ENCODE data around the gene RNF148. TPM values are rescaled to one million over a fixed set of nuclear protein-coding genes. Genes with fewer than 3 reads are reported as not detected.

The RNF148 gene
- total RNA-seq, 1 donor from 2014 or later, result 0.50 TPM

GRCh38 chr7:122675011-122675410, 27.7 kb downstream of the RNF148 start:
- Mint-ChIP-seq H3K36me3 (ENCODE audit: low read depth, unreplicated experiment) (peaks cover 5% of the 10 kb centered on the region), H3K4me1 (ENCODE audit: low read depth, unreplicated experiment) (peaks cover 14% of the 10 kb centered on the region), H3K9me3 (ENCODE audit: unreplicated experiment) (peaks cover 7% of the 10 kb centered on the region), H3K4me3 (ENCODE audit: unreplicated experiment) (no peak overlapping the region), H3K27ac (ENCODE audit: unreplicated experiment) (no peak overlapping the region), H3K27me3 (ENCODE audit: low read depth, unreplicated experiment) (no peaks in the 10 kb centered on the region)
- H3K27ac ChIP-seq (ENCODE audit: low read depth, low read length), result peak overlapping the region; percentile 66
- H3K4me3 ChIP-seq (ENCODE audit: insufficient read depth, low read depth, low read length), result no peak overlapping the region
- TF ChIP-seq CTCF (IDR thresholded peaks at IDR 0.05; ENCODE audit: insufficient read depth, low read depth, low read length) (no peak), EZH2 (IDR thresholded peaks at IDR 0.05; ENCODE audit: insufficient read depth, low read length) (no peak)
- H3K4me2 ChIP-seq (ENCODE audit: low read length), result peak overlapping the region; percentile 55
- no peak for FAIRE-seq
- H4K20me1 ChIP-seq (ENCODE audit: insufficient read depth, low read length), result no peaks in the 10 kb centered on the region
- no peak for DNase-seq (ENCODE audit: low read depth)
- peak overlapping the region; percentile 5 for H3K9ac ChIP-seq (ENCODE audit: low read length)
- peaks cover 12% of the 10 kb centered on the region for H3K4me1 ChIP-seq (ENCODE audit: insufficient read depth, low read length)
- H3K9me3 ChIP-seq (ENCODE audit: insufficient read depth, low read depth, low read length), result no peaks in the 10 kb centered on the region
- no peaks in the 10 kb centered on the region for H3K36me3 ChIP-seq (ENCODE audit: insufficient read depth, low read length)
- no peaks in the 10 kb centered on the region for H3K27me3 ChIP-seq (ENCODE audit: insufficient read depth, low read length)
- H2AFZ ChIP-seq (ENCODE audit: low read depth, low read length), result no peak overlapping the region
- H3K79me2 ChIP-seq (ENCODE audit: insufficient read depth, low read length), result no peaks in the 10 kb centered on the region

- Histone ChIP-seq H3K27me3 (ENCODE audit: insufficient read depth, low read length) (no peaks in the 10 kb centered on the region), H3K4me2 (ENCODE audit: low read length) (peak overlapping the region; percentile 55), H3K79me2 (ENCODE audit: insufficient read depth, low read length) (no peaks in the 10 kb centered on the region), H2AFZ (ENCODE audit: low read depth, low read length) (no peak overlapping the region), H4K20me1 (ENCODE audit: insufficient read depth, low read length) (no peaks in the 10 kb centered on the region), H3K4me3 (ENCODE audit: insufficient read depth, low read depth, low read length) (no peak overlapping the region), H3K36me3 (ENCODE audit: insufficient read depth, low read length) (no peaks in the 10 kb centered on the region), H3K9me3 (ENCODE audit: insufficient read depth, low read depth, low read length) (no peaks in the 10 kb centered on the region), H3K9ac (ENCODE audit: low read length) (peak overlapping the region; percentile 5), H3K27ac (ENCODE audit: low read depth, low read length) (peak overlapping the region; percentile 66), H3K4me1 (ENCODE audit: insufficient read depth, low read length) (peaks cover 12% of the 10 kb centered on the region)
- H3K27me3 Mint-ChIP-seq (ENCODE audit: low read depth, unreplicated experiment), result no peaks in the 10 kb centered on the region
- H3K27ac Mint-ChIP-seq (ENCODE audit: unreplicated experiment), result no peak overlapping the region
- H3K4me3 Mint-ChIP-seq (ENCODE audit: unreplicated experiment), result no peak overlapping the region
- peaks cover 14% of the 10 kb centered on the region for H3K4me1 Mint-ChIP-seq (ENCODE audit: low read depth, unreplicated experiment)
- peaks cover 5% of the 10 kb centered on the region for H3K36me3 Mint-ChIP-seq (ENCODE audit: low read depth, unreplicated experiment)
- TF ChIP-seq EZH2 (IDR thresholded peaks at IDR 0.05; ENCODE audit: insufficient read depth, low read length) (no peak), CTCF (IDR thresholded peaks at IDR 0.05; ENCODE audit: insufficient read depth, low read depth, low read length) (no peak)
- peaks cover 6% of the 10 kb centered on the region for H3K9me3 Mint-ChIP-seq (ENCODE audit: unreplicated experiment)
- DNase-seq (ENCODE audit: low read depth) (peak; percentile 86), FAIRE-seq (no peak)
These were observed 28.2 kb downstream of the RNF148 start for GRCh38 chr7:122674502-122674901.

GRCh38 chr7:122673951-122674350, 28.8 kb downstream of the RNF148 start:
- Histone ChIP-seq H2AFZ (ENCODE audit: low read depth, low read length) (no peak overlapping the region), H3K4me3 (ENCODE audit: insufficient read depth, low read depth, low read length) (no peak overlapping the region), H3K9ac (ENCODE audit: low read length) (no peak overlapping the region), H3K4me2 (ENCODE audit: low read length) (peak overlapping the region; percentile 55), H4K20me1 (ENCODE audit: insufficient read depth, low read length) (no peaks in the 10 kb centered on the region), H3K4me1 (ENCODE audit: insufficient read depth, low read length) (peaks cover 12% of the 10 kb centered on the region), H3K79me2 (ENCODE audit: insufficient read depth, low read length) (no peaks in the 10 kb centered on the region), H3K9me3 (ENCODE audit: insufficient read depth, low read depth, low read length) (no peaks in the 10 kb centered on the region), H3K36me3 (ENCODE audit: insufficient read depth, low read length) (no peaks in the 10 kb centered on the region), H3K27ac (ENCODE audit: low read depth, low read length) (no peak overlapping the region), H3K27me3 (ENCODE audit: insufficient read depth, low read length) (no peaks in the 10 kb centered on the region)
- H3K27me3 Mint-ChIP-seq (ENCODE audit: low read depth, unreplicated experiment), result no peaks in the 10 kb centered on the region
- FAIRE-seq (no peak), DNase-seq (ENCODE audit: low read depth) (no peak)
- H3K4me1 Mint-ChIP-seq (ENCODE audit: low read depth, unreplicated experiment), result peaks cover 11% of the 10 kb centered on the region
- peaks cover 3% of the 10 kb centered on the region for H3K9me3 Mint-ChIP-seq (ENCODE audit: unreplicated experiment)
- no peak overlapping the region for H3K4me3 Mint-ChIP-seq (ENCODE audit: unreplicated experiment)
- H3K36me3 Mint-ChIP-seq (ENCODE audit: low read depth, unreplicated experiment), result peaks cover 5% of the 10 kb centered on the region
- no peak for TF ChIP-seq EZH2 (IDR thresholded peaks at IDR 0.05; ENCODE audit: insufficient read depth, low read length)
- TF ChIP-seq CTCF (IDR thresholded peaks at IDR 0.05; ENCODE audit: insufficient read depth, low read depth, low read length), result no peak
- no peak overlapping the region for H3K27ac Mint-ChIP-seq (ENCODE audit: unreplicated experiment)
